ENCODE measurements around the gene MAN2B1.
"Not testable (repeated sequence)": the region's sequence is repeated elsewhere in the genome, so short reads cannot be mapped to it uniquely, and the experiment has no call there.

Gene MAN2B1

DNA sequence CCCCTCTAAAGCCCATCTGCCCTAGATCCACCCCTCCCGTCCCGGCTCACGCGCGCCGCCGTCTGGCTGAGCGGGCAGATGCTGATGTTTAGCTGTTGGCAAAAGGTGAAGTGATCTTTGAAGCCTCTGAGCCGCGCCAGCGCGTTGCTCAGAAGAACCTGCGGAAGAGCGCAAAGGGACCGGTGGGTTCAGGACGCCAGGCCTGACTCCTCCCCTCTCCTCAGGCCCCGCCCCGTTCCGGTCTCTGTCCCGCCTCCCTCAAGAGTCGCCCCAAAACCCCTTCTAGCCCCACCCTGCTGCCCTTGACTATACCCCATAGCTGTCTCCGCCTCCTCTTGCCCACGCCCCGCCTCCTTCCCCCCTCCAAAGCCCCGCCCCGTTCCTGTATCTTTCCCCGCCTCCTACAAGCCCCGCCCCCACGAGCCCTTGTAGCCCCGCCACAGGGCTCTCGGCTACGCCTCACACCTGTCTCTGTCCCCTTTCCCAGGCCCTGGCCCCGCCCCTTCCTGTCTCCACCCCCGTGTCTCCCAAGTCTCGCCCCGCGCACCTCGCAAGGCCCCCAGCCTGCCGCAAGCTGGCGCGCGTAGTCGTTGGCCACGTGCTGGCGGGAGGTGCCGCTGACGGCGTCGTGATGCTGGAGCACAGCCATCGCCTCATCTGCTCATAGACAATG lies 9.5 kb downstream of the MAN2B1 start:
- no peak for DNase-seq

DNA sequence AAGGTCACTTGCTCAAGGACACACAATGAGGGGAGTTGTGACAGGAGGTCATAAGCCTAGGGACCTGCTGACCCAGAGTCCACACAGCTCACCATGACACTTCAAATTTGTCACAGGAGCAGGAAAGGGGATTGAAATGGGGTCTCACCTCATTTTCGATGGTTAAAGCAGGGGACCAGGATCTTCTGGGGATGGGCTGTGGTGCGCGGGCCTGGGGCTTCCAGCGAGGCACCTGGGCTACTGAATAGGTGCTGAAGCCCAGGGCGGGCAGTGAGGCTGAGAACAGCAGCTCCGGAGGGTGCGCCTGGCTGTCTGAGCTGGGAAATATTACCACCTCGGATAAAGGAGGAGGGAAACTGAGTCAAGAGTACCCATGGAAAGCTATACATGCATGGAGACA lies 11.0 kb downstream of the MAN2B1 start:
- no peak for DNase-seq

DNA sequence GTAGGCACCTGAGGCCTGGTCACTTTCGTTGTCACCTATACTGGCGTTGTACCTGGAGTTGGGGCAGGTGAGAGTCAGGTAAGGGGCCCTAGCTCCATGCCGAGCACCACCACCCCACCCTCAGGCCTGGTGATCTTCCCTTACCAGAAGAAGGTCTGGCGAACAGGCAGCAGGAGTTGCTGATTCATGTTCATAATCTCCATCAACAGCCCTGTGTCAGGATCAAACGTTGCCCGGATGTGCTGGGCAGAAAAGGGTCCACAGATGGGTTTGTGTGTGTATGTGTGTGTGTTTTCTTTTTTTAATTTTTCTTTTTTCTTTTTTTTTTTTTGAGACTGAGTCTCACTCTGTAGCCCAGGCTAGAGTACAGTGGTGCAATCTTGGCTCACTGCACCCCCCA lies 14.3 kb downstream of the MAN2B1 start:
- DNase-seq = no peak

DNA sequence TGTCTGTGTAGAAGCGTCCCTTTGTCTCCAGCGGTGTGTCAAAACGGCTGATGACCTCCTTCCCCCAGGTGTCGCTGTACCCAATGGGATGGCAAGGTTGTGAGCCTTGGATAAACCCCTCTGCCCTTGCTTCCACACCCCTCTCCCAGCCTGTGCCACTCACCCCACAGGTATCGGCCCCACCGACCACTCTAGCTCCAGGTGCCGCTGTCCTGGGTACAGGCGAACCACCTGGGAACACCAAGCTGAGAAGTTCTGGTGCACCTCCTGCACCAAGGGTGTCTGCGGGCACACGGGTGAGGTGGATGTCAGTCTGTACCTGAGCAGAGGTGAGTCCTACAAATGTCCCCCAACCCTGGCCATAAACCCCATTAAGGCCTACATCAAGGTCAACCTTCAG lies 16.6 kb downstream of the MAN2B1 start:
- no peak for DNase-seq

DNA sequence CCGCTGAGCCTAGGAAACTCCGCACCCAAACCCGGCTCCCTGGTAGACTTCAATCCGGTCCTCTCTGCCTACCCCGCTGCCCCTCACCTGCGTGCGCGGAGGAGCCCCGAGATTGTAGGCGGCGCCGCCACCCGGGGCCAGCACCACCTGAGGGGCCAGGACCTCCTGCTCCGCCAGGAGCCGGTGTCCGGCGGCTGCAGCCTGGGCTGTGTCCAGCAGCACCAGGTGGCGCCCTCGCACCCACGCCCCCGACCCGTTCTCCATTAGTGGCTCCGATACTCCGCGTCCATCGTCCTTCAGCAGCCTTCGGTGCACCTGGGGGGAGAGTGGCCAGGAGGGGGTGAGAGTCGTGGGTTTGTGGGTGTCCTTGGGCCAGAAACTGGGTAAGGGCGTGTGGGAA lies 18.5 kb downstream of the MAN2B1 start:
- no peak for DNase-seq

DNA sequence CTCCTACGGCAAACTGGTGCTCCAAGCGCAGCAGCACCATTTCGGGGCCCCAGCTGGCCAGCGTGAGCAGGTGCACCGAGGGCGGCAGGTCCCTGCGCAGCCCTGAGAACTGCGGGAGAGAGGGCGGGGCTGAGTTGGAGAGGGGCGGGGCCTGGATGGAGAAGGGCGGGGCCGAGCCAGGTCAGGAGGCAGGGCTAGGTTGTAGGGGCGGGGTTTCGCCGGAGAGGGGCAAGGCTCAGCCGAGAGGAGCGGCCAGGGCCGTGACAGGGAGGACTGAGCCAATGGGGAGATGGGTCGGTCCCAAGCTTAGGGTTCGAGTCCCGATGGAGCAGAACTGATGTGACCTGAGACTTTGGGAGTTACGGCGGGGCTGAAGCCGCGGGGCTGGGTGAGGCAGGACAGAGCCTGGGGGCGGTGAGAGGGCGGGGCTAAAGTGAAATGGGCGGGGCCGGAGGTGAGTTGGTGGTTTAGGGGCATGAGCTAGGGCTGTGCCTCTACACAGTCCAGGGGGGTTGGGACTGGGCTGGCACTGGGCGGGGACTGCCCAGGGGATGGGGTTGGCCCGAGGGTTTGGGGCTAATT lies 19.0 kb downstream of the MAN2B1 start:
- no peak for DNase-seq

DNA sequence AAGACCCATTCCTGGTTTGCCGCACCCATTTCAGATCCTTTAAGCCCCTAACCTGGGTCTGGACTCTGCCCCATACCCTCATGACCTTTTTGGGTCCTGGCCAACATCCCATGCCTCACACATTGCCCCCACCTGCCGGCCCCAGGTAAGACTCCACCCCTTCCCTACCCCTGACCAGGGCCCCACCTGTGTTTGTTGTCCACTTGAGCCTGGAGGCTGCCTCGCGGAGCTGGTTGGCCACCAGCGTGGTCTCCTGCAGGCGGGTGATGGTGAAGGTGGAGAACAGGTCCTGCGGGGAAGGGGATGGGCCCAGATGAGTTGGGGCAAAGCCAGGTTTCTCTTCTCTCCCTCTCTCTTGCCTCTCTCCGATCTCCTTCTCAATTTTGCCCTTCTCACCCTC lies 19.5 kb downstream of the MAN2B1 start:
- no peak for DNase-seq

DNA sequence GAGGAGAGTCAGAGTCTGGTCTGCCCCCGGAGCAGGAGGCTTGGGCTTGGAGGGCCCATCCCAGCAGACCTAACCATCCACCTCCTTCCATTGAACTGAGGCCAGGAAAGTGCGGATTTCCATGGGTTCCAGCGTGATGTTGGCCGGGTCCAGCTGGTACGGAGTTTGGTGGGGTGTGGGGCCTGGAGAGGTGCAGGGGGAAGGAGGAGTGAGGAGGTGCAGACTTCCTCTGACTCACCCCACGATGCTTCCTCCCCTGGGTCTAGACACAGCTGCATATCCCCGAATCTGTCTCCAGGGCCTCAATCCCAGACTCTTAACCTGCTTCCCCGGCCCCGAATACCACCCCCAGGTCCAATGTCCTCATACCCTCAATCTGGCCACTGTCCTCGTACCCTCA lies 20.0 kb downstream of the MAN2B1 start:
- no peak for DNase-seq

DNA sequence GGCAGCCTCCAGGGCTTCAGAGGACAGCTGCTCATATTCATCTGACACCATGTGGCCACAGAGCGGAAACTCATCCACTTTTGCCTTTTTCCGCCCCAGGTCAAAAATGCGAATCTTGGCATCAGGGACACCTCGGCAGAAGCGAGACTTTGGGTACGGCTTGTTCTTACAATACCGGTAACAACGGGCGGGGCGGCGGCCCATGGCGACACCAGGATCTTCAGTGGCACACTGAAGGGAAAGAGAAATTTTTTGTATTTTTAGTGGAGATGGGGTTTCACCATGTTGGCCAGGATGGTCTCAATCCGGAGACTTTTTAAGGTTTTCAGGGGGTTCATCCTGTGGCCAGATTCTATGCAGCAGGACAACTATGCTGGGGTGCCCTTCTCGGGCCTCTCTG lies 22.8 kb downstream of the MAN2B1 start:
- not testable (repeated sequence) for DNase-seq

DNA sequence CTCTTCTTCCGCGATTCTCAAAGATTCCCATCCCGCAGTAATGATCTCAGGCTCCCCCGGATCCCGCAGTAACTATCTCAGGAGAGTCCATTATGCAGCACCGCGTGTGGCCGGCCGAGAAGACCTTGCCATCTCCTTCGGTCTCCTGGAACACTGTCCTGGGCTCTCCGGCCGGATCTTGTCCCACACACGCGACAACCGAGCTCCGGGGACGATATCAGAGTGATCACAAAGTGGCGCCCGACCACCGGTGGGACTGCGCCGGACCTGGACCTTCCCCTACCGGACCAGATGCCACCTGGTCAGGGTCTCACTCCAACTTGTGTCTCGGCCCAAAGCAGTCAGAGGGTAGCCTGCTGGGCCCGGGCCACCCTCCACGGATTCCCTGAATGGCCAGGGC lies 24.0 kb downstream of the MAN2B1 start:
- DNase-seq = no peak

DNA sequence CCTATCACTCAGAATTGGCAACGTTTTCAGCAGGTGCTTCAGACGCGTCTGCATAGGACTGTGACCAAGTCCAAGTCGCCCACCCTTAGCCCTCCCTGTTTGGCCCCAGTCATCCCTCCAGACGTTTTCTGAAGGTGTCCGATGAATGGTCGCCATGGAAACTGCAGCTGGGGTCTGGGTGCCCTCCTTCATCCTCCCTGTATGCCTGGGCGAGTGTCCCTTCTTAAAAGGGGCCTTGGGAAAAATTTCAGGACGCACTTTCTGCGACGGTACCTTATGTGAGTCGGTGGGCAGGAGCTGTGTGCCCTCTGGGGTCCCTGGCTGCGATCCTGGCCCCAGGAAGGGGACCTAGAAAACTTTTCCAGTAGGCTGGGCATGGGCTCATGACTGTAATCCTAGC lies 25.1 kb downstream of the MAN2B1 start:
- no peak for DNase-seq

DNA sequence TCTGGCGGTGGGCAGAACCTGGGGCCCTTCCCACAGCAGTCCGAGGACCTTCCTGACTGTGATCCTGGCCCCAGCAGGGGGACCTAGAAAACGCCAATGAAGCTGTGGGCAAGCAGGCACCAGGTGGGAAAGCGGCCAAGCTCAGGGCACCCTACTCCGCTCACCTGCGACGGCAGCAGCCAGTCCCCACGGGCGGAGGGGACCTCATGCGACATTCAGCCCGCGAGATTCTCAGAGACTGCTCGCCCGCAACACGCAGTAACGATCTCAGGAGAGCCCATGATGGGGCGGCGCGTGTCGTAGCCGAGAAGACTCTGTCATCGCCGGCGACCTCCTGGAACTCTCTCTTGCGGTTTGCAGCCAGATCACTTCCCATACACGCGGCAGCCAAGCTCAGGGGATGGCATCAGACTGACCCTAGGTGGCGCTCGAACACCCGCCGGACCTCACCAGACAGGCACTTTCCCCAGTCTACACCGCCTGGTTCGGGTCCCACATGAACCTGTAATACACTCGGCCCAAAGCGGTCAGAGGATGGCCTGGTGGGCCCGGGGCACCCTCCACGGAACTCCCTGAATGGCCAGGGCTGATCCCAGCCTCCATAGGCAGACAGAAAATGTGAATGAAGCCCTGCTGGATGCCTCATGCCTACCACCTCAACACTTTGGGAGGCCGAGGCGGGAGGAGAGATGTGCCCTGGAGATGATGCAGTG lies 26.5 kb downstream of the MAN2B1 start:
- peak; percentile 30 to 37 for DNase-seq

DNA sequence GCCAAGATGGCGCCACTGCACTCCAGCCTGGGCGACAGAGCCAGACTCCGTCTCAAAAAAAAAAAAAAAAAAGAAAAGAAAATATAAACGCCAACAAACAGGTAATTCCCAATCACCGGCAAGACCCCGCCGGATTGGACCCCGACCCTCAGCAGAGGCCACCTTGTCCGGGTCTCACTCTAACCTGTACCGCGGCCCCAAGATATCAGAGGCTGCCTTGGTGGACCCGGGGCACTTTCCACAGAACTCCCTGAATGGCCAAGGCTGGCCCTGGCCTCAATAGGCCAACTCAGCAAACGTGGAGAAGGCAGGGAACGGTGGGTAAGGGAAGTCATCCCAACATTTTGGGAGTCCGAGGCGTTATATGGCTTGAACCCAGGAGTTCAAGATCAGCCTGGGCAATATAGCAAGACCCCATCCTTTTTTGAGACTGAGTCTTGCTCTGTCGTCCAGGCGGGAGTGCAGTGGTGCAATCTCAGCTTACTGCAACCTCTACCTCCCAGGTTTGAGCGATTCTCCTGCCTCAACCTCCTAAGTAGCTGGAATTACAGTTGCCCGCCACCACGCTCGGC lies 27.8 kb downstream of the MAN2B1 start:
- DNase-seq = no peak

DNA sequence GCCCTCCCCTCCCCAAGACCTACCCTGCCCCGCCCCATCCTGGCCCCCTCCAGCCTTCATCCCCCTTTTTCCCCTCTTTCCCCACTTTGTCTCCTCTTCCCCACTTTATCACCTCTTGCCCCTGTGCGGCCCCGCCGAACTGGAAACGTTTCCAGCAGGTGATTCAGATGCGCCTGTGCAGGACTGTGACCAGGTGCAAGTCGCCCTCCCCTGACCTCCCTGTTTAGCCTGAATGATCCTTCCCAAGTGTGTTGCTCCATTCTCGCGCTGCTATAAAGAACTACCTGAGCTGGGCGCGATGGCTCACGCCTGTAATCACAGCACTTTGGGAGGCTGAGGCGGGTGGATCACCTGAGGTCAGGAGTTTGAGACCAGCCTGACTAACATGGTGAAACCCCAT lies 29.9 kb downstream of the MAN2B1 start:
- no peak for DNase-seq

DNA sequence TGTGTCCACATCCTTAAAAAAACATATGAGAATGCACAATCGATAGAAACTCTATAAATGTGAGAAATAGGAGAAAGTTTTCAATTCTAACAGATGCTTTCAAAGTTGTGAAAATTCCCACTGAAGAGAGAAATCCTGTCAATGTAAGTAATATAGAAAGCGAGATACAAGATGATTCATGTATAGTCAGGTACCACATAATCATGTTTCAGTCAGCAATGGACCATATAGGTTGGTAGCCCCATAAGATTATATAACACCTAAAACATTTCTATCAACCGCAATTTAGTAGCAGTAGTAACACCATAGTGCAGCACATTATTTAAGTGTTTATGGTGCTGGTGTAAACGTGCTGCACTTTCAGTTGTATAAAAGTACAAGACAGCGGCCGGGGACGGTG lies 37.3 kb downstream of the MAN2B1 start:
- no peak for DNase-seq

DNA sequence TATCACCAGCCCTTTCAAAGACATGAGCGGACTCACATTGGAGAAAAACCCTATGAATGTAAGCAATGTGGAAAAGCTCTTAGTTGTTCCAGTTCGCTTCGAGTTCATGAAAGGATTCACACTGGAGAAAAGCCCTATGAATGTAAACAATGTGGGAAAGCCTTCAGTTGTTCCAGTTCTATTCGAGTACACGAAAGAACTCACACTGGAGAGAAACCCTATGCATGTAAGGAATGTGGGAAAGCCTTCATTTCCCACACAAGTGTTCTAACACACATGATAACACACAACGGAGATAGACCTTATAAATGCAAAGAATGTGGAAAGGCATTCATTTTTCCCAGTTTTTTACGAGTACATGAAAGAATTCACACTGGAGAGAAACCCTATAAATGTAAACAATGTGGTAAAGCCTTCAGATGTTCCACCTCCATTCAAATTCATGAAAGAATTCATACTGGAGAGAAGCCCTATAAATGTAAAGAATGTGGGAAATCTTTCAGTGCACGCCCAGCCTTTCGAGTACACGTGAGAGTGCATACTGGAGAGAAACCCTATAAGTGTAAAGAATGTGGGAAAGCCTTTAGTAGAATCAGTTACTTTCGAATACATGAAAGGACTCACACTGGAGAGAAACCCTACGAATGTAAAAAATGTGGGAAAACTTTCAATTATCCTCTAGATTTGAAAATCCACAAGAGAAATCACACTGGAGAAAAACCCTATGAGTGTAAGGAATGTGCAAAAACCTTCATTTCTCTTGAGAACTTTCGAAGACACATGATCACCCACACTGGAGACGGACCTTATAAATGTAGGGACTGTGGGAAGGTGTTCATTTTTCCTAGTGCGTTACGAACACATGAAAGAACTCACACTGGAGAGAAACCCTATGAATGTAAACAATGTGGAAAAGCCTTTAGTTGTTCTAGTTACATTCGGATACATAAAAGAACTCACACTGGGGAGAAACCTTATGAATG lies 38.2 kb downstream of the MAN2B1 start:
- no peak for DNase-seq

DNA sequence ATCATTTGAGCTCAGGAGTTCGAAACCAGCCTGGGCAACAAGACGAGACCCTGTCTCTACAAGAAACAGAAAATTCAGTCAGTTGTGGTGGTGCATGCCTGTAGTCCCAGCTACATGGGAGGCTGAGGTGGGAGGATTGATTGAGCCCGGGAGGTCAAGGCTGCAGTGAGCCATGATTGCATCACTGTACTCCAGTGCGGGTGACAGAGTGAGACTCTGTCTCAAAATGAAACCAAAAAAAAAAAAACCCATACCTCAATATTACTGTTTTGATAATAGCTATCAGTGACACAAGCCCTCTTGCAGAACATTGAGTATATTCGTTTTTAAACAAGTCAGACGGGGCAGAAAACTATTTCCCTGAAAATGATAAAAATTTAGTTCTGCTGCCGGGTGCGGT lies 39.6 kb downstream of the MAN2B1 start:
- DNase-seq = no peak

DNA sequence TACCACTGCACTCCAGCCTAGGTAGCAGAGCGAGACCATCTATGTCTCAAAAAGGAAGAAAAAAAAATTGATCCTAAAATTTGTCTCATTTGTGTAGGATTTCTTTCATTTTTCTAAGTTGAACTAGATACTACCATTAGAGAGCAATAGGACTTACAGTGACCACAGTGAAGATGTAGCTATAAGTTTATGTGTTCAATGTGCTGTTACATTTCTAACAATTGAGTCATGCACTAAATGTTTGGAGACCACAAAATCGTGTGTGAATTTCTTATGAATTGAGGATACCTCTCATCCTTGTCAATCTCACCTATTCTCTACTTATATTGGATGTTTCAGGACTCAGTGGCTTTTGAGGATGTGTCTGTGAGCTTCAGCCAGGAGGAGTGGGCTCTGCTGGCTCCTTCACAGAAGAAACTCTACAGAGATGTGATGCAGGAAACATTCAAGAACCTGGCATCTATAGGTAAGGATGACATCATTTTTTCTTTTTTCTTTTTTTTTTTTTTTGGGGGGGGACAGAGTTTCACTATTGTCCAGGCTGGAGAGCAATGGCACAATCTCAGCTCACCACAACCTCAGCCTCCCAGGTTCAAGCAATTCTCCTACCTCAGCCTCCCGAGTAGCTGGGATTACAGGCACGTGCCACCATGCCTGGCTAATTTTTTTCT lies 43.0 kb downstream of the MAN2B1 start:
- no peak for DNase-seq

DNA sequence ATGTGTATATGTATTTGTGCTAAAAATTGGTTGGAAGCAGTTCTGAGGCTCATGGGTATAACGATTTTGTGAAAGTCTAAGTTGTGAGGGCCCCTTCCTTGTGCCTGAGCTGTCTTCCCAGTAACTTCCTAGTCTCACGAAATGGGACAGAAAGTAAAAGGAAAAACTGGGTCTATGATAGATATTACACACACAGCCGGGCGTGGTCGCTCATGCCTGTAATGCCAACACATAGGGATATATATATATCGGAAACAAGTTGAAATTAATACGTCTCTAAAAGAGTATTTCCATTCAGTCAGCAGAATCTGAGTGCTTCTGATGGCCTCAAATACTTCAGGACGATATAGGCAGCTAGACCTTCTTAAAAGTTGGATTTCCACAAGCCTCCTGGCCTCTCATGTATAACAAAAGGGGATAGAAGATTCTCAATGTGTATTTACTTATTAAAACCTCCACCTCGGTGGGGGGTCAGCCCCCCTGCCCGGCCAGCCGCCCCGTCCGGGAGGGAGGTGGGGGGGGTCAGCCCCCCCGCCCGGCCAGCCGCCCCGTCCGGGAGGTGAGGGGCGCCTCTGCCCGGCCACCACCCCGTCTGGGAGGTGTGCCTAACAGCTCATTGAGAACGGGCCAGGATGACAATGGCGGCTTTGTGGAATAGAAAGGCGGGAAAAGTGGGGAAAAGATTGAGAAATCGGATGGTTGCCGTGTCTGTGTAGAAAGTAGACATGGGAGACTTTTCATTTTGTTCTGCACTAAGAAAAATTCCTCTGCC lies 45.1 kb downstream of the MAN2B1 start:
- DNase-seq = not testable (repeated sequence)

DNA sequence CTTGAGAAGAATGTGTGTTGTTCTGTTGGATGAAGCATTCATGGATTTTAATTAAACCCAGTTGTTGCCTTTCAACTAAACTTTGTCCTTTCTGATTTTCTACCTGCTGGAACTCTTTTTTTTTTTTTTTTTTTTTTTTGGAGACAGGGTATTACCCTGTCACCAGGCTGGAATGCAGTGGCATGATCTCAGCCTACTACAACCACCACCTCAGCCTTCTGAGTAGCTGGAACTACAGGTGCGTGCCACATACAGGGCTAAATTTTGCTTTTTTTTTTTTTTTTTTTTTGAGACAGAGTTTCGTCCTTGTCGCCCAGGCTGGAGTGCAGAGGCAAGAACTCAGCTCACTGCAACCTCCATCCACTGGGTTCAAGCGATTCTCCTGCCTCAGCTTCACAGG lies 48.9 kb downstream of the MAN2B1 start:
- DNase-seq = no peak

DNA sequence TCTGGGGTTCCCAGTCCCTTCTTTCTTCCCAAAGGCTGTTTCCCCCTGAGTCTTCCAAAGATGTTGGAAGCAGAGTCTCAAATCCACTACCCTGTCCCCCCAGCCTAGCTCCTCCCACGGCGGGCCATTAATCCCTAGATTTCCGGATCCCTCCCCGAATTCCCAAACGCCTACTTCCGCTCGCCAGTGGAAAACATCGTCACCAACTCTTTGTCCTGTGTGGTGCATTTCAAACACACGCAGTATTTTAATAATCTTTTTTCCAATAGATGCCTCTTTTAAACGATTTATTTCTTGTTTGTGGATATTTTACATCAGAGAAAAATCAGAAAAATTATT lies 55.2 kb downstream of the MAN2B1 start:
- peak in 1 of 2 experiments; percentile 21 for DNase-seq
